Measurements from ENCODE around the gene BIN2.
"Not testable (repeated sequence)": the region's sequence is repeated elsewhere in the genome, so short reads cannot be mapped to it uniquely, and the experiment has no call there.

BIN2 gene

DNA sequence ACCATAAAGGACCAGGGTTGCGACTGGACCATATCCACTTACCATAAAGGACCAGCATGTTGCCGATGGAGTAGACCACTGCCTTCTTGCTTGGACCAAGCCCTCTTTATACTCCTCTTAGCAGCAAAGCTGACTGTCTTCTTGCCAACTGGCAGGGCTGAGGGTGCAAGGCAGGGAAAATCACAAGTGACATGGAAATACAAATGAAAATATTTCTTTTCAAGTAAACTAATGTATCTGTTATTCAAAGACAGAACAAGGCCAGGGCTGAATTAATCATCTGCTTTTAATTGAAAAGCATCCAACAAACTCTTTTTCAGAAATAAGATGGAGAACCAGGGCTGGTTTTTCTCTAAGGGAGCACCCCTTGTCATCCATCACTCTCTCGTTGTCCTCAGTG is 22.6 kb upstream of the BIN2 start, which contains the start of gene CELA1:
TSS of gene CELA1 (minus strand) at position 99 of the 400 bp plus-strand sequence. CDS start at position 58, 41 bp downstream.
- no peak within 1 kb of the TSS for H3K4me3 ChIP-seq (ENCODE audit: low read depth, low read length)

DNA sequence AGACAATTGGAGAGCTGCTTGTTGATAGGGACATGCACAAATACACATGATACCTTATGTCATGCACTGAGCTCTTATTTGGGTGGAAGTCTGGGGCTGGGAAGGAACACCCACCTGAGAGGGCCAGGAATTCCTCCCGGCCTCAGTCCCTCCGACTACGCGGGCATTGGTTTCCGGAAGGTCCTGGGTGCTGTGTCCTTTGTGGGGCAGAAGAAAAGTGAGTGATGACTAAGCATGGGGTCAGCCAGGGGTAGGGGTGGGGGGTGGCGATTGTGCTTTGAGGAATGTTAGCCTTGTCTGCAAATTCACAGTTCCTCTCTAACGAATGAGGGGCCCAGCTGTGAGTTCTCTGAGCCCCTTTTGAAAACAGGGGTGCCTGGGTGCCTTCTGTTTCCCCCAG is 21.7 kb upstream of the BIN2 start:
- no peak overlapping the region for H3K4me3 ChIP-seq (ENCODE audit: low read depth, low read length)

DNA sequence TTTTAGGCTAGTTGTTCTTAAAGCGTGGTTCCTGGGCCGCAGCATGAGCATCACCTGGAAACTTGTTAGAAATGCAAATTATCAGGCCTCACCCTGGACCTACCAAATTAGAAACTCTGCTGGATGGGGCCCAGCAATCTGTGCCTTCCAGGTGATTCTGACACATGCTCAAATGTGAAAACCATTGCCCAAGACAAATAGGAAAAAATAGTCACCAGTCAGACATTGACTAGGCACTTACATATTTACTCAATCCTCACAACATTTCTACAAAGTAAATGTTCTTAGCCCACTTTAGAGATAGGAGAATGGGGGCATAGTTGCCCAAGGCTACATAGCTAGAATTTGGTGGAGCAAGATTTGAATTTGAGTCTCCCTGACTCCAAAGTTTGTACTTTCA is 19.2 kb upstream of the BIN2 start:
- H3K4me3 ChIP-seq (ENCODE audit: low read depth, low read length): no peak overlapping the region

DNA sequence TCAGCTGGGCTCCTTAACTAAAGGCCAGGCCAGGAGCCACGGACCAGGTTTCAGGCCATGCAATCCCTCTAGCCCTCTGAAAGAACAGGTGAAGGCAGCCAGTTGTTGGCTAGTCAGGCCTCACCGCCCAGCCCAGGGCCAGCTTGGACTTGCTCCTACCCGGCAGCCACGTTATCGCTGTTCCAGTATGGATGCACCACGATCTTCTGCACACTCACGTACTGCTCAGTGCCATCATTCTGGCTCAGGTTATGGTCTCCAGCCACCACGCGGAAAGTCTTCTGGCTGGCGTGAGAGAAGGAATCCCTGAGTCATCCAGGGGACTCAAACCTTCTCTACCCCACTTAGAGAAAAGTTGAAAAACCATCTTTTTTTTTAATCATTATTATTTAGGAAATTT is 18.4 kb upstream of the BIN2 start:
- no peak overlapping the region for H3K4me3 ChIP-seq (ENCODE audit: low read depth, low read length)

DNA sequence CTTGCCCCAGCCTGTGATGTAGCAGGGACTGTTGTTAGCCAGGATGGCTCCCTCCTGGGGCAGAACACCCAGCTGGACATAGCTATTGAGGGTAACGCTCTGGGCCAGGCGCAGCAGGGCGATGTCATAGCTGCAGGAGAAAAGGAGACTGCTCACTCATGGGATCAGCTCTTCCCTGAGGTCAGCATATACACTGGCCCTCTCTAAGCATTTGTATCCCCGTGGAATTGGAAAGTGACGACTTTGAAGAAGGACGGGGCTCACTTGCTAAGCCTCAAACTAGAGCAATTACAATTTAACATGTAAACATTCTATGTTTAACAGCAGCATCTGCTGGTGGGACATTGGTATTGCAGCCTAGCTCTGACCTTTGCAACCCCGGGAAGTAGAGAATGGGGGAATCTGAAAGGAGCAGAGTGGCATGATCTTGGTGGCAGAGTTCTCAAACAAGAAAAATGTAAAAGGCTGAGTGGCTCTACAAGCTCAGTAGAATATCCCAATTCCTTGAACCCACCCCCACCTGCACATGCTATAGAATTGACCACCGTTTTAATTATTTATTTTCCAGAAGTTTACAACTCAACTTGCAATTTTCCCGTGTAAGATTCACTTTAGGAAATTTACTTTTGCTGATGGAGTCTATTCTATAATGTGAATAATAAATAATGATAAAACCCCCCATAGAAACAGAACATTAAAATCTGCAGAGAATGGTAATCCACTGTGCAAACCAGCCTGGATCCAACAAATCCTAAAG is 17.5 kb upstream of the BIN2 start:
- no peak overlapping the region for H3K4me3 ChIP-seq (ENCODE audit: low read depth, low read length)

DNA sequence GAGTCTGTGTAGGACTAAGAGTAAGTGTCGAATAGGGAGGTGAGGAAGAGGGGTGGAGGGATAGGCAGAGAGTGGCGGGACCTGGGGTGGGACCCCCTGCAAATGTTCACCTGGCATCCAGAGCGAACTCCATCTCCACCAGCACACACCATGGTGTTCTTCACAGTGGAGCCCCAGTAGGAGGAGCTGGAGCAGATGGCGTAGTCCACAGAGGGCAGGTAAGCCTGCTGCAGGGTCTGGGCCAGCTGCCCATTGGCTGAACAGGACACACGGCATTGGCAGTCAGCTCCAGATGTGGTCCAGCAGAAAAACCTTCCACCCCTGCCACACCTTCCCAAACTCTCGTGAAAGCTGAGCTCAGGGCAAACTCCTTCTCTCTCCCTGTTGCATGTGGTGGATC is 15.8 kb upstream of the BIN2 start:
- H3K4me3 ChIP-seq (ENCODE audit: low read depth, low read length): no peak overlapping the region

DNA sequence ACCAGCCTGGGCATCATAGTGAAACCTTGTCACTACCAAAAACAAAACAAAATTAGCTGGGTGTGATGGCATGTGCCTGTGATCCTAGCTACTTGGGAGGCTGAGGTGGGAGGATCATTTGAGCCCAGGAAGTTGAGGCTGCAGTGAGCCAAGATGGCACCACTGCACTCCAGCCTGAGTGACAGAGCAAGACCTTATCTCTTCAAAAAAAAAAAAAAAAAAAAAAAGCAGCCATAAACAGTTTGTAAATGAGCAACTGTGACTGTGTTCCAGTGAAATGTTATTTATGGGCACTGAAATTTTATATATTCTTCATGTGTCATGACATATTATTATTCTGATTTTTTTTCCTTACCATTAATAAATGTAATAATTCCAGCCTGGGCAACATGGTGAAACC is 13.4 kb upstream of the BIN2 start:
- not testable (repeated sequence) for H3K4me3 ChIP-seq (ENCODE audit: low read depth, low read length)

DNA sequence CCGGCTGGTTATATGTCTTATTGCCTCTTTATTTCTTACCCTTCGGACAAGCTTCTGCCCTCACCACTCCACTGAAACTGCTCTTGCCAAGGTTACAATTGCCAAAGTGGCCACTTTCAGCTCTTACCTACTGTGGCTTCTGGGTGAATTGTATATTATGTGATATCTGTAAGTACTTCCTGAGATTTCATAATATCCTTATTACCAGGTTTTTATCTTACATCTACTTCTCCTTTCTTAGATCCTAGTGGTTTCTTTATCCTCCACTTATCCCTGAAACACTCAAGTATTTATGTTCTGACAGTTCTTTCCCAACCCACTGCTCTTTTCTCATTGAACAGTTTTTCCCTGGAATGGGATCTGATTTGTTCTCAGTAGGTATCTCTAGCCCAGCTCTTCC is 12.0 kb upstream of the BIN2 start:
- no peak overlapping the region for H3K4me3 ChIP-seq (ENCODE audit: low read depth, low read length)

DNA sequence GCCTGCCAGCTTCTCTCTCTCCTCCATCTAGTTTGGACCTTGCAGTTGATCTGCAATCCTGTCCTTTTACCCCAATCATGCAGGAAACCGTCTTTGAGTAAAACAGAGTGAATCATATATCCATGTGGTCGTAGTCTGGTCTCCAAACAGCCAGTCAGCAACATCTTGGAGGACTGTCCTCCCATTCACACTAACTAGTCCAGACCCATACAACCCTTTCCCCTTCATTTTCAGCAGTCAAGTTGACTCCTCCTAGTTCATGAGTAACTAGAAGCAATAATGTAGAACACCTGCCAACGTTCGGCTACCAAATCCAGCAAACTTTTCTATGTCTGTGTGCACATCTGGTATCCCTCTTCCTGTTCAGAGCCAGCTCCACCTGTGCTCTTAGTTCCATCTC is 10.8 kb upstream of the BIN2 start:
- no peak overlapping the region for H3K4me3 ChIP-seq (ENCODE audit: low read depth, low read length)

DNA sequence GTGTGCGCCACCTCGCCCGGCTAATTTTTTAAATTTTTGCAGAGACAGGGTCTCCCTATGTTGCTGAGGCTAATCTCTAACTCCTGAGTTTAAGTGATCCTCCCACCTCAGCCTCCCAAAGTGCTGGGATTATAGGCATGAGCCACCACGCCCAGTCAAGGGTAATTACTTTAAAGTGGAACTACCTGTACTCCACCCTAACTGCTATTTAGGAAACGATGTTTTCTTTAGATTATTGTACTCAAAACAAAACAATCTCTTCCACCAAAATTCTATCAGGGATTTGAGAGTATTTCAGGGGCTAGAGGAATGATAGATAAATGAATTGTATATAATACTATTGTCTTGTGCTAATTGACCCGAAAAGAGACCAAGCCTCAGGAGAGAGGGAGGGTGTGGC is 9.6 kb upstream of the BIN2 start:
- H3K4me3 ChIP-seq (ENCODE audit: low read depth, low read length): no peak overlapping the region

DNA sequence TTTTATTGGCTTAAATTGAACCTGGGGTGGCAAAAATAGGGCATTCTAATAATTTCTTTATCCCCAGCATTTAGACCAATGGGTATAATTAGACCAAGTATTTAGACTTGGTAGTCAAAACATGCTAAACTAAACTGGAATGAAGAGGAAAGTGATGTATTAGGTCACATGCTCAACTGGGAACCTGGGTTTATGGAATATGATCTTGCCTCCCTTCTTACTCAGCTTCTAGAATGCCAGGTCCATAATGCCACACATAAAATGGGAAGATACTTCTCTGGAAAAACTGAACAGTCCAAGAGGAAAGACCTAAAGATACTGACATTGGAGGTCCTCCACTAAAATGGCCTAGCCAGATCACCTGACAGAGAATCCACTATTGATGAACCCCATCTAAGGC is 6.2 kb upstream of the BIN2 start:
- H3K4me3 ChIP-seq (ENCODE audit: low read depth, low read length): no peak overlapping the region

DNA sequence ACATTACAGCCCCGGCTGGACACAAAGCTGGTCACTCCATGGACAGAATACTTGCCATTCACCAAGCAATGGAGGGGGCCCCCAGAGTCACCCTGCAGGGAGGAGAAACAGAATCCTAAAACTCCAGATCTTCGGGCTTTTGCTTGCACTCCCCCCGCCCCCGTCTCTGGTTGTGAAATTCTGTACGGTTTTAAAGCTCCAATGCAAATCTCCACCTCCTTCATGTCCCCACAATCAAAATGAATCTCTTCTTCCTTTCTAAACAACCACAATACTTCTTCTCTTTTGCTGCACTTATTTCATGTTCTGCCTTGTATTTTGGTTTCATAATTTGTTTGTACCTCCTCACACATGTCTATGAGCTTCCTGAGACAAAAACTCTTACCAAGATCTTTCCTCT is 5.8 kb upstream of the BIN2 start:
- H3K4me3 ChIP-seq (ENCODE audit: low read depth, low read length): no peak overlapping the region

DNA sequence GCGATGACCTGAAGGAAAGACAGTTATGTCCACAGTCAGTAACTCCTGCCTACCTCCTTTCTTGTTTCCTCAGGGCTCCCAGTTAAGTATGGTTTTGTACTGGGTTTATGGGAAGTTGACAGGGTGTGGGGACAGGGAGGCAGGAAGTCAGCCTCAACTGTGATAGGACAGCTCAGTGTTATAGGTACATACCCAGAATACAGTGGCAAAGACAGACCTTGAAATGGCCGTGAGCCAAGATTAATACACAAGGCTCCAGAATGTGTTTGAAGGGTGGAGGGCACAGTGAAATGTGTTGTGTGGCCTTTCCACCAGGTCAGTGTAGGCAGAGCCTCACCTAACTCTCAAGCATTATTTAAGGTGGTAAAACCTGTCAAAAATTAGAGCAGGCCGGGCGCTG is 4.6 kb upstream of the BIN2 start:
- H3K4me3 ChIP-seq (ENCODE audit: low read depth, low read length): no peak overlapping the region

DNA sequence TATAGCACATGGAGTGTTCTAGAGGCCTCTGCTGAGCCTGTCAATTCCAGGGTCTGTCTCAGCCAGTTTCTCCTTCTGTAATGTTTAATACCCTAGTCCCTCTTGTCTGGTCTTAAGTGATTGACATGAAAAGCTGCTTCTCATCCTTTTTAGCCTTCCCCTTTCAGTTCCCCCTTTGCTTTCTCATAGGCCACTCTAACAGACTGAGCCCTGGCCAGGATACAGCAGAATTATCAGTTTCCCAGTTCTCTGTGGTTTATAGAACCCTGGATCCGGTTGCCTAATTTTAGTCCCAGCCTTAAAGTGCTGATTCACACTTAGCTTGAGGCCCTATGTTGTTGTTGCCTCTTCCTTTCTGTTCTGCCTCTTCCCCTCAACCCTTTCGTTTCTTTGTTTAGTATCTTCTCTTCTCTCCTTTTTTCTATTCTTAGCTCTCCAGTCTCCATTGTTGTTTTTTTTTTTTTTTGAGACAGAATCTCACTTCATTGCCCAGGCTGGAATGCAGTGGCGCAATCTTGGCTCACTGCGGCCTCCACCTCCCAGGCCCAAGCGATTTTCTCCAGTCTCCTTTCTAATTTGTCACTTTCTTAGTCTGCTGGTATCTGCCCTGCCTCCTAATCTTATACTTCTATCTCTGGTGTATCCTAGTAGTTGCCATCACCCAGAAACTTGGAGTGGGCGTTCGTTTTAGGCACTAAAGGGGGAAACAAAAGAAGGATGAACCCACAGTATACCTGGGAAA is 2.9 kb upstream of the BIN2 start:
- H3K4me3 ChIP-seq (ENCODE audit: low read depth, low read length): no peak overlapping the region

DNA sequence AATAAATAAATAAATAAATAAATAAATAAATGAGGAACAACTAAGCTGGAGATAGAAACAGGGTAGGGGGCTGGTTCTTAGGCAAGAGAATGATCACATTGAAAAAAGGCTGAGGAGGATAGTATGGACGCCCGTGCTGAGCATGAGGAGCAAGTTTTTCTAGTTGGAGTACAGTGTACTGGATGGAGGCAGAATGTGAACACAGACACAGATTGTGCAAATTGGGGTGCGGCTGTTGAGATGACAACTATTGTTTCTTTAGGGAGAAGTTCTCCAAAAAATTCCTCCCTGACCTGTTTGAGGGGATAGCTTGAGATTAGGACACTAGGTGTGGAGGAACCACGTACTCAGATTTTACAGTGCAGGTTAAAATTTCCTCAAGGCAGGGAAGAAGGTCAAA is 979 bp upstream of the BIN2 start:
- no peak overlapping the region for H3K4me3 ChIP-seq (ENCODE audit: low read depth, low read length)

DNA sequence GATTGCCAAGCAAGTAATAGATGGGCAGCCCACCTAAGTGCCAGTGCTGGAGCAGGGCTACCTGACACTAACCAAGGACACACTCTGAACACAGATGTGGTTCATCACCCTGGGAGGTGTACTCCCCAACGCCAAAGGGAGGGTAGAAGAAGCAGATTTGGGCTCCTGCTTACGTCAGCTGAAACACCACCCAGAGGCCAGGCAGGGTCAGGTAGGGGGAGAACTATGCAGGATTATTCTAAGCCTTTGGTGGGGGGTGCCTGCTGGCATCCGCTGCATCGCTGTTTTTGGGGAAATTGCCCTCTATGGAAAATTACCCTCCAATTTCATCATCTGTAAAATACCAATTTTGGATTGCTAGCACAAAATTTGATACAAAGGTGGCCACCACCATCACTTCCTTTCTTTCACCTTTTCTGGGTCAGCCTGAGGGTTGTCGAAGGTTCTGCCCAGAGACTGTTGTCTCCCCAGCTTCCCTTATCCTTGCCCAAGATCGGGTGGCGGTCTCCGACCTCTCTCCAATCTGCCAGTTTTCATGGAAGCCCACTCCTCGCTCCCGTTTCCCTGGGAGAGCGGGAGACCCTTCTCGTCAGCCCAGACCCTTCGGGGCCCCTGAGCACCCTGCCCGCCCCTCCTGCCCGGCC is 535 bp downstream of the BIN2 start:
- H3K4me3 ChIP-seq (ENCODE audit: low read depth, low read length): no peak overlapping the region

DNA sequence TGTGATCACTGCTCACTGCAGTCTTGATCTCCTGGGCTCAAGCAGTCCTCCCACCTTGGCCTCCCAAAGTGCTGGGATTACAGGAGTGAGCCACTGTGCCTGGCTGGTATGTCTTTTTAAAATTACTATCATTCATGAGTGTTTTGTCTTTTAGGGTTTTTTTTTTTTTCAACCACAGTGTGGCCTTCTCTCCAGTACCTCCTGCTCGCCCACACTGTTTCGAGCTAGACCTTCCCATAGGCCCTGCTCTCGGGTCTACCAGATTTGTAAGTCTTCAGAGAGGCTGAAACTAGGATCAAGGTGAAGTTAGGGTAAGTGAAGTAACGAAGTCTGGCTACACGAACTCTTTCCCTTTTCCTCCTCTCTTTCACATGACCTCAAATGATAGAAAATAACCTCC is 1.5 kb downstream of the BIN2 start:
- no peak overlapping the region for H3K4me3 ChIP-seq (ENCODE audit: low read depth, low read length)

DNA sequence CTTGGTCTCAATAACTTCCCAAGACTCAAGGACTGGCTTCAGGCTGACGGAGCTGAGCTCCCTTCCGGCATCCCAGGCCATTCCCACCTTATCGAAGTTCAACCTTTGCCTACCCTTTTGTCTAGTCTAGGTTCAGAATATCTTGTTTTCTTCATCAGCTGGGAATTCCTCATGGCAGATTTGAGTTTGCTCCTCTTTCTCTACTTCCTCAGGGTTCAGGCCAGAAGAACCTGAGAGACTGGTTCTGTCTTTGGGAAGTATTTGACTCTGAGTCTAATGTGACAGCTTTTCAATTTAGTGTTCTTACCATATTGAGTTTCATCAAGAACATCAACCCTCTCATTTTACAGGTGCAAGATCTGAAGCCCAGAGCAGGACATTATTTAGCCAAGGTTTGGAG is 2.1 kb downstream of the BIN2 start:
- no peak overlapping the region for H3K4me3 ChIP-seq (ENCODE audit: low read depth, low read length)

DNA sequence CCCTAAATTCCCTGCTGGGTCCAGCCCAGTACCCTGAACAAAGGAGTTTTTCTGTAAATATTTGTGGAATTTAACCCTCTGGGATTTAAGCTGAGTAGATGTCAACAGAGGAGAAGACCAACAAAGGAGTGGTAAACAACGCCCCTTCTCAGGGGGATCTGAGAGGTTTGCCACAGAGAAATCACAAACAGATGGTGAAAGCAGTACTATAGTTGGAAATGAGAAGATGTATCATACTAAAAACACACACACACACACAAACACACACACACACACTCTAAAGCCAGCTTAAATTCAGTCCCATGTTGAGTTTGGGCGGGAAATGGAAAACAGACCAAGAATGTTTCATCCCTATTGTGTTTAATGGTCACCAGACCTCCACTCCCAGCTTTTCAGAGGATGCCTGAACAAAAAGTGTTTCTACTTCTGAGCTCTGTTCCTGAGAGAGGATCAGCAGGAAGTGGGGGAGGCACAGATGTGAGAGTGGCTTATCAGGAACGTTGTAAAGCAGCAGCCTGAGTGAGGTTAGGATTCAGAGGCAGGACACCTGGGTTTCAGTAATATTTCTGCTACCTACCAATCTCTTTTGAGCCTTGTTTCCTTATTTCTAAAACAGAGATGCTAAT is 3.2 kb downstream of the BIN2 start:
- H3K4me3 ChIP-seq (ENCODE audit: low read depth, low read length): no peak overlapping the region

DNA sequence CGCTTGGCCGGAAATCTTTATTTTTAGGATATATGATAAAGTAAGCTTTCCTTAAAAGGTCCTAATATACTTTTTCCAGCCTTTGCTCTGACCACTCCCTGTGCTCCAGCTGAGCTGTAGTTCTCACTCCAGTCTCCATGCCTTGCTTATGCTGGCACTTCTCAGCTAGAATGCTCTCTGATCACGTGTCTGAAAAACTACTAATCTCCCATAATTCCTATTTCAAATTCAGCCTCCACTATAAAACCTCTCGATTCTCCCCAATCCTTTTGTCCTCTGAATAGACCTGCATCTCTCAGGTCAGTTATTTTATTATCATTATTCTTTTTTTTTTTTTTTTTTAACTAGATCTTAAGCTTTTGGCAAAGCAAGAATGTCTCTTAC is 3.7 kb downstream of the BIN2 start:
- no peak overlapping the region for H3K4me3 ChIP-seq (ENCODE audit: low read depth, low read length)

DNA sequence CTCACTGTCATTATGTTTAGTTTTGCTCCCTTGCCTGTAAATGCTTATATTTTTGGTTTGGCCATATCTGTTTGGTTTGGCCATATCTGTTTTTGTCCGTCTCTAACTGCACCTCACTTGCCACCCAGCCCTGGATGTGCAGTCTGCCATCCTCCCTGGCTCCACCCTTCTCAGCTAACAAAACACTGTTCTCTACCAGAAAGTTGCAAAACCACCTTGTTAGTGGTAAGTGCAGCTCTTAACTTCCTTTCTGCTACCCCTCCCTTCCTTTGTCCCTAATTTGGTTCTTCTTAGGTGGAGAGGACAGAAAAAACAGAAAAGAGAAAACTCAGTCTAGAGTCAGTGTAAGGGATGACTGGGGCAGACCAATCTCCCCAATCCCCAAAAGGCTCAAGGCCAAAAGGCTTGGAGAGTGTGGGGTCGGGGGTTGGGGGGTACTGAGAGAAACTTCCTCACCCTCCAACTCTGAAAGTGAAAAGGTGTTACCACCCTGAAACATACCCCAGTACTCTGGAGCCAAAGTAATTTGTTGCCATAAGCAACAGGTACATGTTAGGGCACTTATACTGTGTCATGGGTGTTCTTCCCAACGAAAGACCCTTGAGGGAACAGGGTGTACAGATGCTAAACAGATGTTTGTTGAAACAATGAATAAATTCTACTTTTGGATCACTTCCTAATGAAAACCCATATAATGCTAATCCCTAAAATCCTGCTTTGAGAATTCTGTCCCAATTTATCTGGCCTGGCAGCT is 5.0 kb downstream of the BIN2 start:
- no peak overlapping the region for H3K4me3 ChIP-seq (ENCODE audit: low read depth, low read length)

All from iPS-11a (cell line).